Osteocyte (in vitro differentiated cells): Measurements from ENCODE around the gene PPP3CA. TPM values are rescaled to one million over a fixed set of nuclear protein-coding genes. Genes with fewer than 3 reads are reported as not detected.

Source experiments
- DNase-seq: peaks from one replicate; pipeline ENCODE4 v3.0.0; 2021; ENCODE audit warnings: mixed read lengths; ENCODE audit not compliant: unreplicated experiment; ENCODE audit errors: extremely low spot score
- H3K27ac Mint-ChIP-seq: one replicate; pipeline ENCODE4 v1.8.0; 2021; ENCODE audit warnings: mild to moderate bottlenecking, mixed read lengths; ENCODE audit not compliant: unreplicated experiment
- H3K27me3 Mint-ChIP-seq: one replicate; pipeline ENCODE4 v1.8.0; 2021; ENCODE audit warnings: mixed read lengths; ENCODE audit not compliant: unreplicated experiment
- H3K36me3 Mint-ChIP-seq: one replicate; pipeline ENCODE4 v1.8.0; 2021; ENCODE audit warnings: mixed read lengths; ENCODE audit not compliant: unreplicated experiment
- H3K4me1 Mint-ChIP-seq: one replicate; pipeline ENCODE4 v1.8.0; 2021; ENCODE audit warnings: mixed read lengths; ENCODE audit not compliant: unreplicated experiment
- H3K4me3 Mint-ChIP-seq: one replicate; pipeline ENCODE4 v1.8.0; 2021; ENCODE audit warnings: mild to moderate bottlenecking, moderate library complexity, mixed read lengths; ENCODE audit not compliant: unreplicated experiment
- H3K9me3 Mint-ChIP-seq: one replicate; pipeline ENCODE4 v1.8.0; 2021; ENCODE audit warnings: mixed read lengths; ENCODE audit not compliant: unreplicated experiment
- CTCF ChIP-seq: fragments of 200-600 bp; sonication (generic); IDR thresholded peaks from 2 replicates; pipeline ENCODE4 v1.5.0; 2021; ENCODE audit warnings: antibody characterized with exemption, mild to moderate bottlenecking, moderate library complexity
- total RNA-seq: library from RNA; stranded (reverse); gene quantifications from 2 replicates; pipeline ENCODE4 v1.2.1, GENCODE V29; 2021

PPP3CA gene
- total RNA-seq, 1 donor from 2014 or later = 40.5 TPM

GRCh38 chr4:101348995-101349800, 1.9 kb upstream of the PPP3CA start:
- Mint-ChIP-seq H3K27me3 (no peaks in the 10 kb centered on the region), H3K27ac (peak overlapping the region; percentile 96), H3K9me3 (no peaks in the 10 kb centered on the region), H3K36me3 (no peaks in the 10 kb centered on the region), H3K4me1 (peaks cover 26% of the 10 kb centered on the region), H3K4me3 (peak overlapping the region; percentile 87)
- no peak for DNase-seq
- TF ChIP-seq CTCF = no peak

GRCh38 chr4:101348367-101348827, 1.1 kb upstream of the PPP3CA start:
- no peak for TF ChIP-seq CTCF
- no peaks in the 10 kb centered on the region for H3K9me3 Mint-ChIP-seq
- H3K4me1 Mint-ChIP-seq = peaks cover 29% of the 10 kb centered on the region
- DNase-seq = peak; percentile 84
- H3K27me3 Mint-ChIP-seq = no peaks in the 10 kb centered on the region
- peak overlapping the region; percentile 96 for H3K27ac Mint-ChIP-seq
- peak overlapping the region; percentile 87 for H3K4me3 Mint-ChIP-seq
- H3K36me3 Mint-ChIP-seq = peaks cover 2% of the 10 kb centered on the region

GRCh38 chr4:101347557-101348366, 436 bp upstream of the PPP3CA start:
- H3K27ac Mint-ChIP-seq = peak overlapping the region; percentile 96

GRCh38 chr4:101346351-101347266, 717 bp downstream of the PPP3CA start:
- DNase-seq = peak; percentile 88
- Mint-ChIP-seq H3K9me3 (no peaks in the 10 kb centered on the region), H3K27me3 (no peaks in the 10 kb centered on the region), H3K4me3 (peak overlapping the region; percentile 87), H3K36me3 (peaks cover 2% of the 10 kb centered on the region), H3K27ac (peak overlapping the region; percentile 83), H3K4me1 (peaks cover 33% of the 10 kb centered on the region)
- no peak for TF ChIP-seq CTCF

More at GRCh38 chr4:101347557-101348366, 436 bp upstream of the PPP3CA start:
- Mint-ChIP-seq H3K4me1 (peaks cover 33% of the 10 kb centered on the region), H3K36me3 (peaks cover 2% of the 10 kb centered on the region), H3K9me3 (no peaks in the 10 kb centered on the region), H3K27me3 (no peaks in the 10 kb centered on the region), H3K4me3 (peak overlapping the region; percentile 87)
- peak; percentile 99 for DNase-seq
- TF ChIP-seq CTCF = peak; percentile 24
